Measurements from ENCODE around the gene COLEC12. TPM values are rescaled to one million over a fixed set of nuclear protein-coding genes. Genes with fewer than 3 reads are reported as not detected.

The COLEC12 gene
- total RNA-seq, 2 donors from 2014 or later = not detected

GRCh38 chr18:434410-434809 is 66.1 kb downstream of the COLEC12 start:
- peaks cover 2% of the 10 kb centered on the region for H3K36me3 Mint-ChIP-seq (ENCODE audit: low read depth)
- DNase-seq (no peak), ATAC-seq (no peak)
- H3K4me3 Mint-ChIP-seq = no peak overlapping the region
- H3K27ac Mint-ChIP-seq = no peak overlapping the region
- peaks cover 26% of the 10 kb centered on the region for H3K27me3 Mint-ChIP-seq
- H3K9me3 ChIP-seq (ENCODE audit: control insufficient read depth, low read length, poor library complexity, severe bottlenecking) = no peaks in the 10 kb centered on the region
- H3K4me1 Mint-ChIP-seq = no peaks in the 10 kb centered on the region

GRCh38 chr18:433960-434359 is 66.5 kb downstream of the COLEC12 start:
- no peaks in the 10 kb centered on the region for H3K4me1 Mint-ChIP-seq
- peaks cover 26% of the 10 kb centered on the region for H3K27me3 Mint-ChIP-seq
- H3K36me3 Mint-ChIP-seq (ENCODE audit: low read depth) = peaks cover 2% of the 10 kb centered on the region
- H3K27ac Mint-ChIP-seq = no peak overlapping the region
- DNase-seq (no peak), ATAC-seq (no peak)
- no peaks in the 10 kb centered on the region for H3K9me3 ChIP-seq (ENCODE audit: control insufficient read depth, low read length, poor library complexity, severe bottlenecking)
- H3K4me3 Mint-ChIP-seq = no peak overlapping the region

GRCh38 chr18:433298-433697 is 67.2 kb downstream of the COLEC12 start:
- no peaks in the 10 kb centered on the region for H3K9me3 ChIP-seq (ENCODE audit: control insufficient read depth, low read length, poor library complexity, severe bottlenecking)
- ATAC-seq (no peak), DNase-seq (no peak)
- Mint-ChIP-seq H3K27ac (no peak overlapping the region), H3K4me3 (no peak overlapping the region), H3K36me3 (ENCODE audit: low read depth) (peaks cover 2% of the 10 kb centered on the region), H3K27me3 (peaks cover 26% of the 10 kb centered on the region), H3K4me1 (no peaks in the 10 kb centered on the region)

- no peak overlapping the region for H3K4me3 Mint-ChIP-seq
- ATAC-seq (no peak), DNase-seq (no peak)
- H3K9me3 ChIP-seq (ENCODE audit: control insufficient read depth, low read length, poor library complexity, severe bottlenecking) = no peaks in the 10 kb centered on the region
- peaks cover 26% of the 10 kb centered on the region for H3K27me3 Mint-ChIP-seq
- H3K27ac Mint-ChIP-seq = no peak overlapping the region
- H3K36me3 Mint-ChIP-seq (ENCODE audit: low read depth) = peaks cover 2% of the 10 kb centered on the region
- H3K4me1 Mint-ChIP-seq = no peaks in the 10 kb centered on the region
Observed at GRCh38 chr18:432791-433190, 67.7 kb downstream of the COLEC12 start.

- H3K27me3 Mint-ChIP-seq = peaks cover 14% of the 10 kb centered on the region
- H3K27ac Mint-ChIP-seq = no peak overlapping the region
- ATAC-seq = no peak
- no peaks in the 10 kb centered on the region for H3K36me3 Mint-ChIP-seq (ENCODE audit: low read depth)
- no peaks in the 10 kb centered on the region for H3K4me1 Mint-ChIP-seq
- DNase-seq = no peak
- no peak overlapping the region for H3K4me3 Mint-ChIP-seq
- H3K9me3 ChIP-seq (ENCODE audit: control insufficient read depth, low read length, poor library complexity, severe bottlenecking) = no peaks in the 10 kb centered on the region
Observed at GRCh38 chr18:429030-429429, 71.5 kb downstream of the COLEC12 start.

- H3K4me3 Mint-ChIP-seq = no peak overlapping the region
- H3K27me3 Mint-ChIP-seq = peaks cover 8% of the 10 kb centered on the region
- no peaks in the 10 kb centered on the region for H3K4me1 Mint-ChIP-seq
- no peaks in the 10 kb centered on the region for H3K36me3 Mint-ChIP-seq (ENCODE audit: low read depth)
- DNase-seq (no peak), ATAC-seq (no peak)
- H3K27ac Mint-ChIP-seq = no peak overlapping the region
- H3K9me3 ChIP-seq (ENCODE audit: control insufficient read depth, low read length, poor library complexity, severe bottlenecking) = no peaks in the 10 kb centered on the region
Observed at GRCh38 chr18:427005-427404, 73.5 kb downstream of the COLEC12 start.

GRCh38 chr18:425106-425745 is 75.3 kb downstream of the COLEC12 start:
- H3K9me3 ChIP-seq (ENCODE audit: control insufficient read depth, low read length, poor library complexity, severe bottlenecking) = no peaks in the 10 kb centered on the region
- Mint-ChIP-seq H3K4me1 (no peaks in the 10 kb centered on the region), H3K4me3 (no peak overlapping the region), H3K27me3 (peaks cover 18% of the 10 kb centered on the region), H3K27ac (no peak overlapping the region), H3K36me3 (ENCODE audit: low read depth) (no peaks in the 10 kb centered on the region)
- DNase-seq = no peak
- ATAC-seq = no peak

GRCh38 chr18:424668-425067 is 75.8 kb downstream of the COLEC12 start:
- H3K9me3 ChIP-seq (ENCODE audit: control insufficient read depth, low read length, poor library complexity, severe bottlenecking) = no peaks in the 10 kb centered on the region
- no peaks in the 10 kb centered on the region for H3K36me3 Mint-ChIP-seq (ENCODE audit: low read depth)
- no peak for DNase-seq
- no peaks in the 10 kb centered on the region for H3K4me1 Mint-ChIP-seq
- H3K27me3 Mint-ChIP-seq = peaks cover 21% of the 10 kb centered on the region
- no peak overlapping the region for H3K4me3 Mint-ChIP-seq
- H3K27ac Mint-ChIP-seq = no peak overlapping the region
- ATAC-seq = no peak

- no peaks in the 10 kb centered on the region for H3K9me3 ChIP-seq (ENCODE audit: control insufficient read depth, low read length, poor library complexity, severe bottlenecking)
- ATAC-seq (no peak), DNase-seq (no peak)
- Mint-ChIP-seq H3K4me3 (no peak overlapping the region), H3K27me3 (peaks cover 24% of the 10 kb centered on the region), H3K36me3 (ENCODE audit: low read depth) (no peaks in the 10 kb centered on the region), H3K4me1 (no peaks in the 10 kb centered on the region), H3K27ac (no peak overlapping the region)
Observed at GRCh38 chr18:424071-424661, 76.3 kb downstream of the COLEC12 start.

- no peak for ATAC-seq
- H3K36me3 Mint-ChIP-seq (ENCODE audit: low read depth) = no peaks in the 10 kb centered on the region
- H3K27me3 Mint-ChIP-seq = peaks cover 24% of the 10 kb centered on the region
- H3K27ac Mint-ChIP-seq = no peak overlapping the region
- no peaks in the 10 kb centered on the region for H3K9me3 ChIP-seq (ENCODE audit: control insufficient read depth, low read length, poor library complexity, severe bottlenecking)
- H3K4me3 Mint-ChIP-seq = no peak overlapping the region
- DNase-seq = no peak
- no peaks in the 10 kb centered on the region for H3K4me1 Mint-ChIP-seq
Observed at GRCh38 chr18:422966-423365, 77.5 kb downstream of the COLEC12 start.

- H3K4me3 Mint-ChIP-seq = no peak overlapping the region
- no peak for DNase-seq
- no peaks in the 10 kb centered on the region for H3K9me3 ChIP-seq (ENCODE audit: control insufficient read depth, low read length, poor library complexity, severe bottlenecking)
- no peak for ATAC-seq
- H3K4me1 Mint-ChIP-seq = no peaks in the 10 kb centered on the region
- H3K36me3 Mint-ChIP-seq (ENCODE audit: low read depth) = no peaks in the 10 kb centered on the region
- H3K27ac Mint-ChIP-seq = no peak overlapping the region
- peaks cover 24% of the 10 kb centered on the region for H3K27me3 Mint-ChIP-seq
Observed at GRCh38 chr18:421247-422155, 79.0 kb downstream of the COLEC12 start.

- DNase-seq = no peak
- Mint-ChIP-seq H3K27me3 (peaks cover 27% of the 10 kb centered on the region), H3K27ac (no peak overlapping the region), H3K4me1 (no peaks in the 10 kb centered on the region), H3K4me3 (no peak overlapping the region), H3K36me3 (ENCODE audit: low read depth) (no peaks in the 10 kb centered on the region)
- no peaks in the 10 kb centered on the region for H3K9me3 ChIP-seq (ENCODE audit: control insufficient read depth, low read length, poor library complexity, severe bottlenecking)
- no peak for ATAC-seq
Observed at GRCh38 chr18:420661-421246, 79.7 kb downstream of the COLEC12 start.

- DNase-seq (no peak), ATAC-seq (no peak)
- H3K4me1 Mint-ChIP-seq = no peaks in the 10 kb centered on the region
- H3K27ac Mint-ChIP-seq = no peak overlapping the region
- no peak overlapping the region for H3K4me3 Mint-ChIP-seq
- no peaks in the 10 kb centered on the region for H3K36me3 Mint-ChIP-seq (ENCODE audit: low read depth)
- no peaks in the 10 kb centered on the region for H3K9me3 ChIP-seq (ENCODE audit: control insufficient read depth, low read length, poor library complexity, severe bottlenecking)
- peaks cover 26% of the 10 kb centered on the region for H3K27me3 Mint-ChIP-seq
Observed at GRCh38 chr18:419541-420175, 80.8 kb downstream of the COLEC12 start.

Data from T-helper 17 cell (primary cell).